RWPE1 (cell line): ENCODE data around the gene PDE4D.

Experiments used
- CTCF ChIA-PET: fragments of 350-600 bp; sonication (Branson Sonifier 250); formaldehyde crosslinking; extraction: SDS; loops from one replicate; lab custom pipeline; 2021; lab: Yijun Ruan, JAX
- POLR2A ChIA-PET: fragments of 400-600 bp; formaldehyde crosslinking; extraction: SDS; loops from one replicate; lab custom pipeline; 2020; ENCODE audit warnings: antibody characterized with exemption; ENCODE audit not compliant: low non-redundant PET; lab: Yijun Ruan, JAX
- DNase-seq: peaks from one replicate; pipeline ENCODE4 v3.0.0; 2012; ENCODE audit warnings: low spot score
- H3K27ac ChIP-seq: fragments of 450-650 bp; 2 replicates; pipeline ENCODE4 v1.5.1; 2017
- TF ChIP-seq, protein P1 (sequence below): fragments of 450-650 bp; conservative IDR thresholded peaks from 2 replicates; pipeline ENCODE4 v1.5.1; 2017; ENCODE audit warnings: low read depth, mild to moderate bottlenecking

Gene PDE4D

DNA sequence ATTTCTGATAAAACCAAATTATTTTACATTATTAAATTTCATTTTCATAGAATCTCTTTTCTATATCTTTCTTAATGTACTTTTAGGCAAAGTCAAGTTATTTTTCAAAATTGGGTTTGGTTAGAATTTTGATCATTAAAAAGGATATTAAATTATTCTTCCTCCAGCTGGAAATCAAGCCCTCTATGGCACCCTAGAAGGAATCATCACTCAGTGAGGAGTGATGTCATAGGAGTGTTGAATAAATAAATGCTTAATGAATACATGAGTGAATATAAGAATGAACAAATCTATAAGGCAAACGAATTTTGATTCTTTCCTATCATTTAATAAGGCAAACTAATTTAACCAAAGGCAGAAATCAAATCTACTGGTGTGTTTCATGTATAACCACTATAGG is 639.9 kb downstream of the PDE4D start:
- no peak for DNase-seq
- POLR2A ChIA-PET, result no interaction called here
- TF ChIP-seq, protein P1, sequence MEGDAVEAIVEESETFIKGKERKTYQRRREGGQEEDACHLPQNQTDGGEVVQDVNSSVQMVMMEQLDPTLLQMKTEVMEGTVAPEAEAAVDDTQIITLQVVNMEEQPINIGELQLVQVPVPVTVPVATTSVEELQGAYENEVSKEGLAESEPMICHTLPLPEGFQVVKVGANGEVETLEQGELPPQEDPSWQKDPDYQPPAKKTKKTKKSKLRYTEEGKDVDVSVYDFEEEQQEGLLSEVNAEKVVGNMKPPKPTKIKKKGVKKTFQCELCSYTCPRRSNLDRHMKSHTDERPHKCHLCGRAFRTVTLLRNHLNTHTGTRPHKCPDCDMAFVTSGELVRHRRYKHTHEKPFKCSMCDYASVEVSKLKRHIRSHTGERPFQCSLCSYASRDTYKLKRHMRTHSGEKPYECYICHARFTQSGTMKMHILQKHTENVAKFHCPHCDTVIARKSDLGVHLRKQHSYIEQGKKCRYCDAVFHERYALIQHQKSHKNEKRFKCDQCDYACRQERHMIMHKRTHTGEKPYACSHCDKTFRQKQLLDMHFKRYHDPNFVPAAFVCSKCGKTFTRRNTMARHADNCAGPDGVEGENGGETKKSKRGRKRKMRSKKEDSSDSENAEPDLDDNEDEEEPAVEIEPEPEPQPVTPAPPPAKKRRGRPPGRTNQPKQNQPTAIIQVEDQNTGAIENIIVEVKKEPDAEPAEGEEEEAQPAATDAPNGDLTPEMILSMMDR, result no peak
- H3K27ac ChIP-seq, result no peak overlapping the region
- CTCF ChIA-PET, result interaction anchor here (0.7 kb wide), 1 partner anchor 94 kb away, joined by 4 read pairs; no protein-coding TSS in a partner anchor

DNA sequence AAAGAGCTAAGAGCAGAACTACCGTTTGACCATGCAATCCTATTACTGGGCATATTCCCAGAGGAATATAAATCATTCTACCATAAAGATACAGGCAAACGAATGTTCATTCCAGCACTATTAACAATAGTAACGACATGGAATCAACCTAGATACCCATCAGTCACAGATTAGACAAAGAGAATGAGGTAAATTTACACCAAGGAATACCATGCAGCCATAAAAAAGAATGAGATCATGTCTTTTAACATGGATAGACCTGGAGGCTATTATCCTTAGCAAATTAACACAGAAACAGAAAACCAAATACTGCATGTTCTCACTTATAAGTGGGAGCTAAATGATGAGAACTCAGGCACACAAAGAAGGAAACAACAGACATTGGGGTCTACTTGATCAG is 641.9 kb downstream of the PDE4D start:
- no peak overlapping the region for H3K27ac ChIP-seq
- CTCF ChIA-PET, result interaction anchor here (1.3 kb wide), 1 partner anchor 63 kb away, joined by 3 read pairs; no protein-coding TSS in a partner anchor
- POLR2A ChIA-PET, result no interaction called here
- TF ChIP-seq, protein P1, result no peak
- no peak for DNase-seq

DNA sequence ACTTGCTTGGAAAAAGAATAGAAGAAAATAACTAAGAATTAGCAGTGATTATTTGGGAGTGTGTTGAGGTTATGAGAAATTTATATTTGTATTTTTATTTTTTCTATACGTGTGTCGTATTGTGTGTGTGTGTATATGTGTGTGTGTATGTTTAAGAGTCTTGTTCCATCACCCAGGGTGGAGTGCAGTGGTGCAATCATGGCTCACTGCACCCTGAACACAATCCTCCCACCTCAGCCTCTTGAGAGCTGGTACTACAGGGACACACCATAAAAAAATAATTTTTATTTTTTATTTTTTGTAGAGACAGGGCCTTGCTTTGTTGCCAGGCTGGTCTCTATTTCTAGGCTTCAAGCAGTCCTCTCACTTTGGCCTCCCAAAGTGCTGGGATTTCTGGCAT is 643.8 kb downstream of the PDE4D start:
- no peak overlapping the region for H3K27ac ChIP-seq
- ChIA-PET POLR2A (no interaction called here), CTCF (interaction anchor here (0.9 kb wide), 1 partner anchor 17 kb away, joined by 5 read pairs; no protein-coding TSS in a partner anchor)
- TF ChIP-seq, protein P1, result no peak
- no peak for DNase-seq

DNA sequence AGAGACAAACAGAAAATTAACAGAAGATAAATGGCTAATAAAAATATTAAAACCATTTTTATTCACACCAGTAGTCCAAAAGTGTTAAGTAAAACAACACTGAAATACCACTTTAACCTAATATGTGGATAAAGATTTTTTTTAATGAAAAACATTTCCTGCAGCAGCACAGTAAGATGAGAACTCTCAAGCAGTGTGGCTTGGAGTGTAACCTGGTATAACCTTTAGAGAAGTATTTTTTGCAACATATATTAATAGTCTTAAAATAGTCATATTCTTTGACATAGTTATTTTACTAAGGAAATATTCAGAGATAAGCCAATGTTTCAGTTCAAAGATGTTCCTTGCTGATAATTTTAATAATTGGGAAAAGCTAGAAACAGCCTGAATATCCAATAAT is 644.4 kb downstream of the PDE4D start:
- ChIA-PET CTCF (no interaction called here), POLR2A (no interaction called here)
- H3K27ac ChIP-seq, result no peak overlapping the region
- TF ChIP-seq, protein P1, result no peak
- no peak for DNase-seq

DNA sequence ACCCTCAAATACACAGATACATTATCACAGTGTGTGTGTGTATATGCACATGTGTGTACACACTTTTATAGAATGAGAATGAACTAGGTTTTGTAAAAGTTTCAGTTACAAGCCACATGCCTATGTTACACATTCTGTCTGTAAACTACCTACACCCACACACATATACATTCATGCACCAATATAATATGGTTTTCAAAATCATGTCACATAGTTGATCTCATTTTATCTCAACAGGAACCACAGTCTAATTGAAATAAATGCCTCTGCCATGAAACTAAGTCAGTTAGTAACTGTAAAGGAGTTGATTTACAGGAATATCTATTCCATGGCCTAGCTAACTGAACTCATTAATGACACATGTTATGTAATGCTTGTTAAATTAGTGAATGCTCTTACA is 646.6 kb downstream of the PDE4D start:
- POLR2A ChIA-PET, result no interaction called here
- H3K27ac ChIP-seq, result no peak overlapping the region
- TF ChIP-seq, protein P1, result no peak
- DNase-seq, result no peak
- CTCF ChIA-PET, result no interaction called here

DNA sequence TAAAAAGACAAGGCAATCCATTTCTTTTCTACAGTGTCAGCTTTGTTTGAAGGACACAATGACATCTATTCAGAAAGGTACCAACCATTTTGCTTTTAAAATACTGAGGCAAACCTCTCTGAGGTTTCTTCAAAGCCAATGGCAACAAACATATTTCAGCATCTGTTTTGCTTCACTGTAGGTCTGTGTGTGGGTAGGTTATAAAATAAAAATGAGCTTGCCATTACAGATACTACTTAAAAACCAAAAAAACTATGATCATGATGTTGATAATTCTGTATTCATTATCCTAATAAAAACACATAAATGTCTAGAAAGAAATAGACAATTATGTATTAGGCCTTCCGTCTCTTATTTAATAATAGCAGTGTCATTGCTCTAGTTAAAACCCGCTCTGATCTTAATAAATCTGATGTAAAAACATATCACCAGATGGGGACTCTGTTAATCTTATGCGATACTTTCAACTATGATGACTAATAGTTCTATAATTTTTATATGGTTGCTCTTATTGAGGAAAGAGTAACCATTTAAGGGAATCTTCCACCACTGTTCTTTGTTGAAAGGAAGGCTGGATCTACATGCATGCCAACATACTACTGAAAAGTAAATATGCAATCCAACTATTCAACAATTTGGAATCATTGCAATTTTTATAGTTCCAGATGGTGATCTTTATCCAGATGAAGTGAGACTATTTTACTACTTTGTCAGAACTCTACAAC is 647.2 kb downstream of the PDE4D start:
- no peak overlapping the region for H3K27ac ChIP-seq
- DNase-seq, result peak; percentile 5
- ChIA-PET CTCF (interaction anchor here (0.6 kb wide), 1 partner anchor 359 kb away, joined by 3 read pairs; no protein-coding TSS in a partner anchor), POLR2A (no interaction called here)
- TF ChIP-seq, protein P1, result no peak
